D721Med (cell line): ENCODE data around the gene YIF1A.

Source experiments
- DNase-seq: peaks from one replicate; pipeline ENCODE4 v3.0.0; 2011; ENCODE audit warnings: low spot score; ENCODE audit not compliant: insufficient read length
- FAIRE-seq: peaks from 2 replicates; lab custom pipeline; 2011; peaks lifted over from hg19 to GRCh38; lab: Jason Lieb, UNC
- TF ChIP-seq, protein P1 (sequence below): IDR thresholded peaks from 2 replicates; pipeline ENCODE4 v1.5.1; 2012; ENCODE audit warnings: mild to moderate bottlenecking, control low read depth; ENCODE audit not compliant: insufficient read depth; ENCODE audit errors: missing control alignments

Gene YIF1A

DNA sequence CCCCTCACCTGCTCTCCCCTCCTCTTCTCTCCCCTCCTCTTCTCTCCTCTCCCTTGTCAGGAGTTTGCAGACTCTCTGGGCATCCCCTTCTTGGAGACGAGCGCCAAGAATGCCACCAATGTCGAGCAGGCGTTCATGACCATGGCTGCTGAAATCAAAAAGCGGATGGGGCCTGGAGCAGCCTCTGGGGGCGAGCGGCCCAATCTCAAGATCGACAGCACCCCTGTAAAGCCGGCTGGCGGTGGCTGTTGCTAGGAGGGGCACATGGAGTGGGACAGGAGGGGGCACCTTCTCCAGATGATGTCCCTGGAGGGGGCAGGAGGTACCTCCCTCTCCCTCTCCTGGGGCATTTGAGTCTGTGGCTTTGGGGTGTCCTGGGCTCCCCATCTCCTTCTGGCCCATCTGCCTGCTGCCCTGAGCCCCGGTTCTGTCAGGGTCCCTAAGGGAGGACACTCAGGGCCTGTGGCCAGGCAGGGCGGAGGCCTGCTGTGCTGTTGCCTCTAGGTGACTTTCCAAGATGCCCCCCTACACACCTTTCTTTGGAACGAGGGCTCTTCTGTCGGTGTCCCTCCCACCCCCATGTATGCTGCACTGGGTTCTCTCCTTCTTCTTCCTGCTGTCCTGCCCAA is 12.8 kb downstream of the YIF1A start:
- DNase-seq (no peak), FAIRE-seq (no peak)
- TF ChIP-seq, protein P1, sequence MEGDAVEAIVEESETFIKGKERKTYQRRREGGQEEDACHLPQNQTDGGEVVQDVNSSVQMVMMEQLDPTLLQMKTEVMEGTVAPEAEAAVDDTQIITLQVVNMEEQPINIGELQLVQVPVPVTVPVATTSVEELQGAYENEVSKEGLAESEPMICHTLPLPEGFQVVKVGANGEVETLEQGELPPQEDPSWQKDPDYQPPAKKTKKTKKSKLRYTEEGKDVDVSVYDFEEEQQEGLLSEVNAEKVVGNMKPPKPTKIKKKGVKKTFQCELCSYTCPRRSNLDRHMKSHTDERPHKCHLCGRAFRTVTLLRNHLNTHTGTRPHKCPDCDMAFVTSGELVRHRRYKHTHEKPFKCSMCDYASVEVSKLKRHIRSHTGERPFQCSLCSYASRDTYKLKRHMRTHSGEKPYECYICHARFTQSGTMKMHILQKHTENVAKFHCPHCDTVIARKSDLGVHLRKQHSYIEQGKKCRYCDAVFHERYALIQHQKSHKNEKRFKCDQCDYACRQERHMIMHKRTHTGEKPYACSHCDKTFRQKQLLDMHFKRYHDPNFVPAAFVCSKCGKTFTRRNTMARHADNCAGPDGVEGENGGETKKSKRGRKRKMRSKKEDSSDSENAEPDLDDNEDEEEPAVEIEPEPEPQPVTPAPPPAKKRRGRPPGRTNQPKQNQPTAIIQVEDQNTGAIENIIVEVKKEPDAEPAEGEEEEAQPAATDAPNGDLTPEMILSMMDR = no peak

DNA sequence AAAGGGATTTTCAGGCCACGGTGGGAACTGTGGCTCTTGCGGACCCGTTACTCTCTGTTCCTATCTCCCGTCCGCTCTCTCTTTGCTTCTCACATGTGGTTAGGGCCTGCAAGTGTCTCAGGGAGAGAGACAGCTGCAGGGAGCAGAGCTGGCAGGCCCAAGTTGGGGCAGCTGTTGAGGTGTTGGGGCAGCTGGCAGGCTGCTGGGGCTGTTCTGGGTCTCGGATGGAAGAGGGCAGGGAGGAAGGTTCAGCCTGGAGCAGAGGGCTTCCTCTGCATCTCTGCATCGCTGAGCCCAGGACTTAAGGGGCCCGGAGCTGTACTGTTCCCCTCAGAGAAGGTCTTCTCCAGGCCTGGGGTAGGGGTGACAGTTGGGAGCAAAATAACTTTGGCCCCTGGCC is 13.5 kb downstream of the YIF1A start:
- TF ChIP-seq, protein P1 = no peak
- FAIRE-seq = no peak
- no peak for DNase-seq

GRCh38 chr11:66274219-66274618 is 14.7 kb downstream of the YIF1A start:
- TF ChIP-seq, protein P1 = no peak
- DNase-seq (no peak), FAIRE-seq (no peak)

- TF ChIP-seq, protein P1 = no peak
- DNase-seq (no peak), FAIRE-seq (no peak)
These were observed 16.3 kb downstream of the YIF1A start for GRCh38 chr11:66272596-66272995.

- FAIRE-seq (no peak), DNase-seq (no peak)
- TF ChIP-seq, protein P1 = no peak
These were observed 17.1 kb downstream of the YIF1A start for GRCh38 chr11:66271816-66272215.

DNA sequence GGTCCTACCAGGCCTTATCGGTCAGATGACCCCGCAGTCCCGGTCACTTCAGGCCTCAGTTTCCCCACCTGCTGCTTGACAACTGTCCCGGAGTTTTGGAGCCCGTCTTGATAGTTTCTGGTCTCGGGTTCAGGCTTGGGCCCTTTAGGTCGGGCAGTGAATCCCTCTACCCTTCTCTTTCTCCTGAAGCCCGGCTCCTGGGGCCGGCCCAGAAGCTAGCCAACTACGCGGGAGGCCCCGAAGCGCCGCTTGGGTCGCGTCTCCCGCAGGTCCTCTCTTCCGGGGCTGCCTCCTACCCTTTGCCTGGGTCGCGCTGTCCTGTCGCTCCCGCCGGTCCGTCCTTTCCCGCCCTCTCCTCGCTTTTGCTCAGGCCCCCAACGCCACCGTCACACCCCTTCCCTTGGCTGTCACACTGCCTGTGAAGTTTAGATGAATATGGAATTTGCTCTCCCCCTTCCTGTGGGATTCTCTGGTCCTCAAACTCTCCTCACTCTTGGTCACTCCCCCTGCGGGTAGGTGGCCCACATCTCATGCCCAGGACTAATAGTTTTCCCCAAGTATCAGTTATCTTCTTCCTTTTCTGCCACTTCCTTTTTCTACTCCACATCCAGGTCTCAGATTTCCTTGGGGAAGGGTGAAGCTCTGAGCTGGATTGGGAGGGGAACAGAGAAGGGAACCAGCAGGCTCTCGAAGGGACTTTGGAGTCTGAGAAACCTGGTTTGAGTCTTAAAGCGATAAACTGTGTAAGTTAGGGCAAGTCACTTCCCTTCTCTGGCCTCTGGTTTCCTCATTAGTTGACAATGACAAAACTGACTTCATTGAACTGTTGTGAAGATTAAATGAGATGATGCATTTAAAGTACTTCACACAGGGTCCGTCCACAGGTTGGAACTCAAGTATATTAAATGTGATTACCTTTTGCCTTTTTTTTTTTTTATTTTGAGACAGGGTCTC is 19.7 kb downstream of the YIF1A start:
- FAIRE-seq = no peak
- TF ChIP-seq, protein P1 = no peak
- no peak for DNase-seq
